ENCODE results near the gene PNPLA3.

- TF ChIP-seq, protein P1, sequence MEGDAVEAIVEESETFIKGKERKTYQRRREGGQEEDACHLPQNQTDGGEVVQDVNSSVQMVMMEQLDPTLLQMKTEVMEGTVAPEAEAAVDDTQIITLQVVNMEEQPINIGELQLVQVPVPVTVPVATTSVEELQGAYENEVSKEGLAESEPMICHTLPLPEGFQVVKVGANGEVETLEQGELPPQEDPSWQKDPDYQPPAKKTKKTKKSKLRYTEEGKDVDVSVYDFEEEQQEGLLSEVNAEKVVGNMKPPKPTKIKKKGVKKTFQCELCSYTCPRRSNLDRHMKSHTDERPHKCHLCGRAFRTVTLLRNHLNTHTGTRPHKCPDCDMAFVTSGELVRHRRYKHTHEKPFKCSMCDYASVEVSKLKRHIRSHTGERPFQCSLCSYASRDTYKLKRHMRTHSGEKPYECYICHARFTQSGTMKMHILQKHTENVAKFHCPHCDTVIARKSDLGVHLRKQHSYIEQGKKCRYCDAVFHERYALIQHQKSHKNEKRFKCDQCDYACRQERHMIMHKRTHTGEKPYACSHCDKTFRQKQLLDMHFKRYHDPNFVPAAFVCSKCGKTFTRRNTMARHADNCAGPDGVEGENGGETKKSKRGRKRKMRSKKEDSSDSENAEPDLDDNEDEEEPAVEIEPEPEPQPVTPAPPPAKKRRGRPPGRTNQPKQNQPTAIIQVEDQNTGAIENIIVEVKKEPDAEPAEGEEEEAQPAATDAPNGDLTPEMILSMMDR (IDR thresholded peaks at IDR 0.05), result no peak
- no peak for TF ChIP-seq POLR2A (IDR thresholded peaks at IDR 0.05)
Observed at GRCh38 chr22:43923191-43923590, 414 bp upstream of the PNPLA3 start.
